Measurements from ENCODE around the gene OR6F1. TPM values are rescaled to one million over a fixed set of nuclear protein-coding genes. Genes with fewer than 3 reads are reported as not detected.
"Not testable (repeated sequence)": the region's sequence is repeated elsewhere in the genome, so short reads cannot be mapped to it uniquely, and the experiment has no call there.

The OR6F1 gene
- total RNA-seq, result not detected in 2 replicates

GRCh38 chr1:247716546-247716945 lies at the start of gene OR6F1:
OR6F1 (minus strand) TSS chr1:247716646; CDS start chr1:247712755, 3,891 bp downstream.
- Histone ChIP-seq H3K4me2 (ENCODE audit: insufficient read depth, low read length) (no peak within 1 kb of the TSS), H3K36me3 (ENCODE audit: insufficient read depth, low read length) (no peaks in the 10 kb centered on the region), H3K27me3 (ENCODE audit: insufficient read depth, low read length) (no peaks in the 10 kb centered on the region), H3K79me2 (ENCODE audit: insufficient read depth, low read length) (no peaks in the 10 kb centered on the region), H3K9me3 (ENCODE audit: low read depth, low read length) (peaks cover 3% of the 10 kb centered on the region), H3K4me1 (ENCODE audit: insufficient read depth, low read length) (no peaks in the 10 kb centered on the region), H4K20me1 (ENCODE audit: insufficient read depth, low read length) (no peaks in the 10 kb centered on the region), H3K4me3 (ENCODE audit: insufficient read depth, low read length) (no peak within 1 kb of the TSS), H2AFZ (ENCODE audit: low read length) (no peak within 1 kb of the TSS), H3K27ac (ENCODE audit: low read depth, low read length) (no peak within 1 kb of the TSS)
- DNase-seq (ENCODE audit: insufficient read length, low spot score, missing footprints), result no peak
- no peak for TF ChIP-seq CTCF (IDR thresholded peaks at IDR 0.05; ENCODE audit: extremely low read depth, low read depth, low read length)

- H3K4me2 ChIP-seq (ENCODE audit: insufficient read depth, low read length), result no peak within 1 kb of the TSS
These were observed 44.0 kb upstream of the OR6F1 start, which contains the start of gene OR1C1 for GRCh38 chr1:247760456-247760855. OR1C1 (minus strand) TSS chr1:247760556; CDS start chr1:247758406, 2,150 bp downstream.

GRCh38 chr1:247754311-247754710 lies 37.9 kb upstream of the OR6F1 start:
- not testable (repeated sequence) for DNase-seq (ENCODE audit: insufficient read length, low spot score, missing footprints); H3K27me3 ChIP-seq (ENCODE audit: insufficient read depth, low read length); H3K9me3 ChIP-seq (ENCODE audit: low read depth, low read length); H3K4me1 ChIP-seq (ENCODE audit: insufficient read depth, low read length); H4K20me1 ChIP-seq (ENCODE audit: insufficient read depth, low read length); H3K36me3 ChIP-seq (ENCODE audit: insufficient read depth, low read length); H3K27ac ChIP-seq (ENCODE audit: low read depth, low read length); H3K4me3 ChIP-seq (ENCODE audit: insufficient read depth, low read length); H2AFZ ChIP-seq (ENCODE audit: low read length); H3K4me2 ChIP-seq (ENCODE audit: insufficient read depth, low read length); H3K79me2 ChIP-seq (ENCODE audit: insufficient read depth, low read length)

More at GRCh38 chr1:247760456-247760855, 44.0 kb upstream of the OR6F1 start, which contains the start of gene OR1C1:
- Histone ChIP-seq H3K9me3 (ENCODE audit: low read depth, low read length) (no peaks in the 10 kb centered on the region), H4K20me1 (ENCODE audit: insufficient read depth, low read length) (no peaks in the 10 kb centered on the region), H3K36me3 (ENCODE audit: insufficient read depth, low read length) (no peaks in the 10 kb centered on the region), H2AFZ (ENCODE audit: low read length) (no peak within 1 kb of the TSS), H3K27me3 (ENCODE audit: insufficient read depth, low read length) (no peaks in the 10 kb centered on the region), H3K27ac (ENCODE audit: low read depth, low read length) (no peak within 1 kb of the TSS), H3K4me3 (ENCODE audit: insufficient read depth, low read length) (no peak within 1 kb of the TSS), H3K79me2 (ENCODE audit: insufficient read depth, low read length) (no peaks in the 10 kb centered on the region), H3K4me1 (ENCODE audit: insufficient read depth, low read length) (no peaks in the 10 kb centered on the region)
- TF ChIP-seq CTCF (IDR thresholded peaks at IDR 0.05; ENCODE audit: extremely low read depth, low read depth, low read length), result no peak
- DNase-seq (ENCODE audit: insufficient read length, low spot score, missing footprints), result no peak

GRCh38 chr1:247749870-247750269 lies 33.4 kb upstream of the OR6F1 start:
- Histone ChIP-seq H4K20me1 (ENCODE audit: insufficient read depth, low read length) (no peaks in the 10 kb centered on the region), H3K79me2 (ENCODE audit: insufficient read depth, low read length) (no peaks in the 10 kb centered on the region), H3K27ac (ENCODE audit: low read depth, low read length) (no peak overlapping the region), H3K4me3 (ENCODE audit: insufficient read depth, low read length) (no peak overlapping the region), H3K36me3 (ENCODE audit: insufficient read depth, low read length) (no peaks in the 10 kb centered on the region), H3K4me2 (ENCODE audit: insufficient read depth, low read length) (no peak overlapping the region), H3K27me3 (ENCODE audit: insufficient read depth, low read length) (no peaks in the 10 kb centered on the region), H3K9me3 (ENCODE audit: low read depth, low read length) (peaks cover 11% of the 10 kb centered on the region), H3K4me1 (ENCODE audit: insufficient read depth, low read length) (no peaks in the 10 kb centered on the region), H2AFZ (ENCODE audit: low read length) (no peak overlapping the region)
- TF ChIP-seq CTCF (IDR thresholded peaks at IDR 0.05; ENCODE audit: extremely low read depth, low read depth, low read length), result no peak
- no peak for DNase-seq (ENCODE audit: insufficient read length, low spot score, missing footprints)
